HepG2 (cell line): Measurements from ENCODE around the gene DMRT3. TPM values are rescaled to one million over a fixed set of nuclear protein-coding genes. Genes with fewer than 3 reads are reported as not detected.

Source experiments
- ARID2 ChIP-seq: sonication (generic); formaldehyde crosslinking; IDR thresholded peaks from 2 replicates; pipeline ENCODE4 v1.8.1; 2022; ENCODE audit warnings: mild to moderate bottlenecking, missing genetic modification reagents, borderline replicate concordance
- BHLHE40 ChIP-seq: IDR thresholded peaks from 2 replicates; pipeline ENCODE4 v1.6.1; 2011; ENCODE audit warnings: low read length, improper control_type of control experiment
- CENPBD1 ChIP-seq: sonication (generic); formaldehyde crosslinking; IDR thresholded peaks from 2 replicates; pipeline ENCODE4 v1.8.0; 2022; ENCODE audit warnings: missing genetic modification reagents, low read depth, mild to moderate bottlenecking, borderline replicate concordance
- HBP1 ChIP-seq: IDR thresholded peaks from 2 replicates; pipeline ENCODE4 v1.6.1; 2016; ENCODE audit warnings: low read depth, control low read depth
- PTBP1 ChIP-seq: fragments of 200-400 bp; formaldehyde crosslinking; IDR thresholded peaks from 2 replicates; pipeline ENCODE4 v1.6.1; 2018; ENCODE audit warnings: low read length, low read depth; ENCODE audit not compliant: poor library complexity, severe bottlenecking
- RXRB ChIP-seq: IDR thresholded peaks from 2 replicates; pipeline ENCODE4 v1.6.1; 2016; ENCODE audit warnings: borderline replicate concordance, missing genetic modification reagents, missing compliant biosample characterization
- SALL1 ChIP-seq: sonication (generic); formaldehyde crosslinking; IDR thresholded peaks from 2 replicates; pipeline ENCODE4 v1.8.0; 2022; ENCODE audit warnings: mild to moderate bottlenecking, missing genetic modification reagents
- SMC3 ChIP-seq: IDR thresholded peaks from 2 replicates; pipeline ENCODE4 v1.6.1; 2011; ENCODE audit warnings: low read length, improper control_type of control experiment
- USF2 ChIP-seq, 2 experiments: sonication (generic) in 1 of 2; formaldehyde crosslinking in 1 of 2; IDR thresholded peaks; 2 replicates each; pipeline versions ENCODE4 v1.5.1 to v1.6.1; 2011 to 2020; ENCODE audit warnings: borderline replicate concordance in 1 of 2, low read depth in 1 of 2, low read length in 1 of 2, mild to moderate bottlenecking in 1 of 2, missing genetic modification reagents in 1 of 2, moderate library complexity in 1 of 2
- ZBTB7B ChIP-seq: sonication (generic); formaldehyde crosslinking; IDR thresholded peaks from 2 replicates; pipeline ENCODE4 v1.4.0; 2020; ENCODE audit warnings: missing genetic modification reagents
- ZFP36 ChIP-seq: fragments of 150-350 bp; IDR thresholded peaks from 2 replicates; pipeline ENCODE4 v1.6.1; 2018; ENCODE audit warnings: borderline replicate concordance, low read length, low read depth; ENCODE audit not compliant: partially characterized antibody
- ZMAT3 ChIP-seq: sonication (generic); formaldehyde crosslinking; conservative IDR thresholded peaks from 2 replicates; pipeline ENCODE4 v1.7.0; 2021; ENCODE audit warnings: missing genetic modification reagents
- ZNF224 ChIP-seq: sonication (generic); formaldehyde crosslinking; IDR thresholded peaks from 2 replicates; pipeline ENCODE4 v1.5.0; 2020; ENCODE audit warnings: mild to moderate bottlenecking, missing genetic modification reagents
- ZNF276 ChIP-seq: sonication (generic); formaldehyde crosslinking; IDR thresholded peaks from 2 replicates; pipeline ENCODE4 v1.4.0; 2020; ENCODE audit warnings: mild to moderate bottlenecking, low read depth, missing genetic modification reagents
- ZNF530 ChIP-seq: sonication (generic); formaldehyde crosslinking; IDR thresholded peaks from 2 replicates; pipeline ENCODE4 v1.5.0; 2020; ENCODE audit warnings: low read depth, mild to moderate bottlenecking, missing genetic modification reagents
- ZNF567 ChIP-seq: sonication (generic); formaldehyde crosslinking; IDR thresholded peaks from 2 replicates; pipeline ENCODE4 v1.8.1; 2023; ENCODE audit warnings: mild to moderate bottlenecking, missing genetic modification reagents, borderline replicate concordance
- ZNF577 ChIP-seq: sonication (generic); formaldehyde crosslinking; IDR thresholded peaks from 2 replicates; pipeline ENCODE4 v1.4.0; 2020; ENCODE audit warnings: mild to moderate bottlenecking, low read depth, missing genetic modification reagents, borderline replicate concordance
- ZNF782 ChIP-seq: sonication (generic); formaldehyde crosslinking; IDR thresholded peaks from 2 replicates; pipeline ENCODE4 v1.4.0; 2020; ENCODE audit warnings: missing genetic modification reagents, mild to moderate bottlenecking, borderline replicate concordance
- polyA plus RNA-seq, 8 experiments: library from polyadenylated mRNA; depleted of rRNA in 3 of 8; stranded (reverse) in 7 of 8; unstranded in 1 of 8; fragments of >200 nt; fragmentation: Illumina TruSeq in 4 of 8; extraction: Trizol in 4 of 8; gene quantifications; 2 replicates each; pipeline versions ENCODE4 v1.2.1 to v1.2.3, GENCODE V29; 2011 to 2016; ENCODE audit warnings: low read depth in 4 of 8, missing spikeins in 1 of 8, mixed read lengths in 1 of 8; ENCODE audit not compliant: insufficient read depth in 1 of 8
- total RNA-seq, 5 experiments: library from RNA; depleted of rRNA; stranded (reverse); fragments of >200 nt; fragmentation: Illumina TruSeq; extraction: Trizol; gene quantifications; 2 replicates each; pipeline ENCODE4 v1.2.3, GENCODE V29; 2016; ENCODE audit warnings: low read depth in 1 of 5
- TF ChIP-seq, protein P1 (sequence below): sonication (generic); formaldehyde crosslinking; IDR thresholded peaks from 2 replicates; pipeline ENCODE4 v1.4.0; 2020; ENCODE audit warnings: mild to moderate bottlenecking, missing genetic modification reagents
- TF ChIP-seq, protein P2 (sequence below): sonication (generic); formaldehyde crosslinking; IDR thresholded peaks from 2 replicates; pipeline ENCODE4 v1.8.0; 2023; ENCODE audit warnings: mild to moderate bottlenecking, missing genetic modification reagents

DMRT3 gene
- total and polyA plus RNA-seq, 2 of the 13 experiments (the other 11 are each of a cell fraction or from before 2014, with no cell fraction given) = not detected

DNA sequence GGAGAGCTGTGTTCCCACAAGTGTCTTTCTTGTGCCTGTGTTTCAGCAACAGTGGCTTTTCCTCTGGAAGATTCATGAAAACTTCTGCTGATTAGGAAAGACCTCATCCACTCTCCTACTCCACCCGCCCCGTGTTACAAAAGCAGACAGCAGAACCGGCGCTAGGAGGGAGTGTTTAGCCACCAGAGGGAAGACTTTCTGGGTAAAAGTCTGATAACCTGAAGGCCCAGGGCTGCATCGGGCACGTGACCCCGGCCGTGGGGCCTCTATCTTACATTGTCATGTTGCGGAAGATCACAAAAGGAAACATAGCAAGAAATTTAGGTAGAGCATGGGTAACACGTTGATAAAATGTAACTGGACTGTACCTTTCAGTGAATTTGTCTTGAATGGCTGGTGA is 41.7 kb downstream of the DMRT3 start (continued):
- TF ChIP-seq ZNF276 (no peak), ZFP36 (no peak), HBP1 (CRISPR knock-in tag) (no peak), ZNF567 (CRISPR knock-in tag) (no peak), PTBP1 (no peak), ZNF782 (no peak), RXRB (CRISPR knock-in tag) (no peak), ZNF577 (CRISPR knock-in tag) (no peak), ARID2 (CRISPR knock-in tag) (no peak), ZNF530 (no peak), SALL1 (CRISPR knock-in tag) (no peak), ZNF224 (CRISPR knock-in tag) (no peak), USF2 (IDR thresholded peaks at IDR 0.05; ENCODE audit: low read depth, low read length) (peak; percentile 55), USF2 (CRISPR knock-in tag; IDR thresholded peaks at IDR 0.05; ENCODE audit: borderline replicate concordance) (peak; percentile 83; the same call in 1 of the 2 replicates), ZMAT3 (CRISPR knock-in tag) (no peak), SMC3 (0 out of 2 replicates have a peak, but pooled peaks have one; percentile 24), BHLHE40 (peak; percentile 81), CENPBD1 (CRISPR knock-in tag) (no peak), ZBTB7B (no peak)
- TF ChIP-seq, protein P1, sequence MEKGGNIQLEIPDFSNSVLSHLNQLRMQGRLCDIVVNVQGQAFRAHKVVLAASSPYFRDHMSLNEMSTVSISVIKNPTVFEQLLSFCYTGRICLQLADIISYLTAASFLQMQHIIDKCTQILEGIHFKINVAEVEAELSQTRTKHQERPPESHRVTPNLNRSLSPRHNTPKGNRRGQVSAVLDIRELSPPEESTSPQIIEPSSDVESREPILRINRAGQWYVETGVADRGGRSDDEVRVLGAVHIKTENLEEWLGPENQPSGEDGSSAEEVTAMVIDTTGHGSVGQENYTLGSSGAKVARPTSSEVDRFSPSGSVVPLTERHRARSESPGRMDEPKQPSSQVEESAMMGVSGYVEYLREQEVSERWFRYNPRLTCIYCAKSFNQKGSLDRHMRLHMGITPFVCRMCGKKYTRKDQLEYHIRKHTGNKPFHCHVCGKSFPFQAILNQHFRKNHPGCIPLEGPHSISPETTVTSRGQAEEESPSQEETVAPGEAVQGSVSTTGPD (CRISPR knock-in tag) = no peak
- TF ChIP-seq, protein P2, sequence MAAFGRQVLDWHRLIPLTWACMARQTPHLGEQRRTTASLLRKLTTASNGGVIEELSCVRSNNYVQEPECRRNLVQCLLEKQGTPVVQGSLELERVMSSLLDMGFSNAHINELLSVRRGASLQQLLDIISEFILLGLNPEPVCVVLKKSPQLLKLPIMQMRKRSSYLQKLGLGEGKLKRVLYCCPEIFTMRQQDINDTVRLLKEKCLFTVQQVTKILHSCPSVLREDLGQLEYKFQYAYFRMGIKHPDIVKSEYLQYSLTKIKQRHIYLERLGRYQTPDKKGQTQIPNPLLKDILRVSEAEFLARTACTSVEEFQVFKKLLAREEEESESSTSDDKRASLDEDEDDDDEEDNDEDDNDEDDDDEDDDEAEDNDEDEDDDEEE (CRISPR knock-in tag) = no peak
